GM10266 (cell line): ENCODE data around the gene ZSCAN1.

Experiments
- DNase-seq: peaks from one replicate; pipeline ENCODE4 v3.0.0; 2012; ENCODE audit errors: extremely low spot score
- CTCF ChIP-seq: IDR thresholded peaks from 2 replicates; pipeline ENCODE4 v1.5.1; 2012; ENCODE audit warnings: mild to moderate bottlenecking, low read depth; ENCODE audit not compliant: control insufficient read depth, insufficient read depth; ENCODE audit errors: missing control alignments

The ZSCAN1 gene

DNA sequence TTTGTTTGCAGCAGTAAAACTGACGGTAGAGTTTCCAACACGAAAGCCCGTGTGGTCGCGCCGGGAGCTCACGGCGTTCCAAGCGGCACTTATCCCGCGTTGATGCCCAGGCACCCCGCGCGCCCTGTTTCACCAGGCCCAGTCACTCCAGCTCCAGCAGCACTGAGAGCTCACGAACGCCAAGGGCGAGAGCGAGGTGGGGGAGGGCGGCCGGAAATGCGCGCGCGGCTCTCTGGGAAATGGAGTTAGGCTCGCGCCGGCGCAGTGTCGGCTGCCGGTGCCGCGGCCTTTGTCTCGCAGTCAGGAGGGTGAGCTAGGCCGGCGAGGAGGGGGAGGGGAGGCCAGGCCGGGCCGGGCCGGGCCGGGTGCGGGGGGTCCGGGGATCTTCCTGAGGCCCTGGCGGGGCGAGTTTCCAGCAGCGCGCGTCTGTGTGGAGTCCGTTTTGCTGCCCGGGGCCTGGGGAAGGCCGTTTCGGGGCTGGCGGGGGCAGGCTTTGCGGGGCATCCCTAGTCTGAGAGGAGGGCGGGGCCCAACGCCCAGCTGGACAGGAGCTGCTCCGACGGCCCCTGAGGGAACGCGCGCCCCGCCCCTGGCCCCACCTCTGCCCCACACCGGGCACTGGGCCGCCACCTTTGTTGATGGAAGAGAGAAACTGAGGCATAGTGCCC is 25.3 kb downstream of the ZSCAN1 start, which contains the start of gene ZNF135:
TSS of gene ZNF135 (plus strand) at position 280 of the 668 bp plus-strand sequence. CDS start 721 bp downstream, outside the sequence.
- no peak for DNase-seq
- no peak for TF ChIP-seq CTCF

DNA sequence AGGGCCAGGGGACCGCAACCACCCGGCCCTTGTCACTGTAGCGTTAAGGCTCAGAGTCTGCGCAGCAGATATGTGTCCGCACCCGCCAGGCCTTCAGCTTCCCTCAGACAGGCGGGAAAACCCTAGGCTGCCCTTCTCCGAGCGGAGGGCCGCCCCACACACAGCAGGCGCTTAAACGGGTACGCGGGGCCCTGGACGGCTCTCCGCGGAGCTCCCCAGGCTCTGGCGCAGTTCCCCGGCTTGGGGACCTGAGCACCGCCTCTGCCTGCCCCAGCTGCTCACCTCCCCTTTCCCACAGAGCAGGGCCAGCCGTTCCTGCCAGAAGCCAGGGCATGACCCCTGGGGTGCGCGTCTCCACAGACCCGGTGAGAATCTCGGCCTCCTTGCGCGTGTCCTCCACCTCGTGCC is 25.9 kb downstream of the ZSCAN1 start:
- TF ChIP-seq CTCF: no peak
- DNase-seq: no peak

DNA sequence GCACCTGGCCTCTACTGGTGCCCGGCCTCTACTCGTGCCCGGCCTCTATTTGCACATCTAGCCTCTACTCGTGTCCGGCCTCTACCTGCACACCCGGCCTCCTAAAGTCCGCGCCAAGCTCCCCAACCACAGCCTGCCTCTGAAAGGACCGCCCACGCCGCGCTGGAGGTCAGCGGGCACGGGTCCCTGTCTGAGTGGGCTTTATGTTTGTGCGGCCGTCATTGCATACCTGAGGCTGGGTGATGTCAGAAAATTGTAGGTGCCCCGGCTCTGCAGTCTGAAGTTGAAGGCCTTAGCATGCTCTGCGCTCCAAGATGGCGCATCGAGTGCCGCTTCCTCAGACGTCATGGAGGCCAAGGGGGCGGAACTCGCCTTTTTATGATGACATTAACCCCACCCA is 26.4 kb downstream of the ZSCAN1 start:
- no peak for TF ChIP-seq CTCF
- DNase-seq: no peak

GRCh38 chr19:58063712-58064111 is 29.9 kb downstream of the ZSCAN1 start:
- TF ChIP-seq CTCF: no peak
- no peak for DNase-seq

GRCh38 chr19:58067240-58067912 is 33.6 kb downstream of the ZSCAN1 start:
- no peak for TF ChIP-seq CTCF
- no peak for DNase-seq

- DNase-seq: no peak
- TF ChIP-seq CTCF: no peak
Observed at GRCh38 chr19:58079792-58080191, 46.0 kb downstream of the ZSCAN1 start.

GRCh38 chr19:58083021-58083420 is 49.2 kb downstream of the ZSCAN1 start:
- TF ChIP-seq CTCF: no peak
- DNase-seq: no peak
